Spleen (tissue), 11 donors: ENCODE measurements around the gene RBM39. TPM values are rescaled to one million over a fixed set of nuclear protein-coding genes. Genes with fewer than 3 reads are reported as not detected.

Experiments
- DNase-seq: peaks from one replicate; pipeline ENCODE4 v3.0.0-alpha.2; 2020
- H3K27ac ChIP-seq, 8 donors: fragments of 200-600 bp; sonication (generic) in 7 of 8; 1 replicate in 4 of 8; 2 replicates in 4 of 8; pipeline versions ENCODE4 v1.5.0 to v1.8.0; 2016 to 2021; ENCODE audit warnings: inconsistent platforms in 4 of 8, mild to moderate bottlenecking in 4 of 8, moderate library complexity in 1 of 8
- H3K27me3 ChIP-seq, 7 donors: fragments of 200-600 bp; sonication (generic) in 6 of 7; replicated peaks in 1 of 7; 1 replicate in 4 of 7; 2 replicates in 3 of 7; pipeline versions ENCODE4 v1.5.0 to v1.8.0; 2016 to 2021; ENCODE audit warnings: inconsistent platforms in 3 of 7, mild to moderate bottlenecking in 1 of 7
- H3K36me3 ChIP-seq, 6 donors: fragments of 200-600 bp; sonication (generic) in 5 of 6; 1 replicate in 4 of 6; 2 replicates in 2 of 6; pipeline versions ENCODE4 v1.5.0 to v1.8.0; 2016 to 2021; ENCODE audit warnings: inconsistent platforms in 2 of 6
- H3K4me1 ChIP-seq, 6 donors: fragments of 200-600 bp; sonication (generic) in 5 of 6; 1 replicate in 3 of 6; 2 replicates in 3 of 6; pipeline versions ENCODE4 v1.5.0 to v1.8.0; 2016 to 2021; ENCODE audit warnings: inconsistent platforms in 3 of 6
- H3K4me3 ChIP-seq, 8 donors: fragments of 200-600 bp; sonication (generic) in 7 of 8; 1 replicate in 4 of 8; 2 replicates in 4 of 8; pipeline versions ENCODE4 v1.5.0 to v1.8.0; 2016 to 2021; ENCODE audit warnings: inconsistent platforms in 4 of 8, mild to moderate bottlenecking in 4 of 8, moderate library complexity in 2 of 8
- H3K9me3 ChIP-seq, 8 donors: fragments of 200-600 bp; sonication (generic) in 7 of 8; 1 replicate in 4 of 8; 2 replicates in 4 of 8; pipeline versions ENCODE4 v1.5.0 to v1.8.0; 2016 to 2021; ENCODE audit warnings: inconsistent platforms in 4 of 8
- CTCF ChIP-seq, 11 experiments: fragments of 200-600 bp in 7 of 11; fragments of 450-650 bp in 4 of 11; sonication (generic) in 4 of 11; IDR thresholded peaks in 8 of 11; conservative IDR thresholded peaks in 3 of 11; 1 replicate in 7 of 11; 2 replicates in 4 of 11; pipeline versions ENCODE4 v1.4.0 to v1.8.0; 2016 to 2021; ENCODE audit warnings: antibody characterized with exemption in 11 of 11, inconsistent platforms in 4 of 11, mild to moderate bottlenecking in 1 of 11
- POLR2A ChIP-seq, 3 donors: fragments of 450-650 bp; IDR thresholded peaks; one replicate each; pipeline ENCODE4 v1.5.1; 2017; ENCODE audit warnings: antibody characterized with exemption in 3 of 3, mild to moderate bottlenecking in 1 of 3
- POLR2AphosphoS5 ChIP-seq, 3 donors: sonication (generic); formaldehyde crosslinking; IDR thresholded peaks; one replicate each; pipeline ENCODE4 v1.5.1; 2017; ENCODE audit warnings: antibody characterized with exemption in 3 of 3
- WGBS, 5 donors: extraction: QIAGEN DNeasy Blood & Tissue Kit in 3 of 5; methylation state at CpG; one replicate each; pipeline versions ENCODE4 v1.1.5 to v1.1.7; 2013 to 2018; 5-methylcytosine and 5-hydroxymethylcytosine counted together
- intact Hi-C: fragments of 100-400 bp; cut with DNase I; formaldehyde crosslinking; loops from one replicate; pipeline ENCODE4 v1.15.0; 2023; ENCODE audit warnings: low total_unique reads
- polyA plus RNA-seq, 3 donors: library from polyadenylated mRNA; stranded (reverse); fragments of 200-250 nt; gene quantifications; one replicate each; pipeline ENCODE4 v1.2.1, GENCODE V29; 2013
- total RNA-seq, 7 donors: library from RNA; depleted of rRNA in 3 of 7; stranded (reverse); fragments of >200 nt in 3 of 7; fragmentation: NEBNext Ultra II Directional in 4 of 7; extraction: Animal tissue kit (Norgen Biotek cat#: 25700) in 4 of 7; gene quantifications; one replicate each; pipeline versions ENCODE4 v1.1.0 to v1.2.1, GENCODE V29; 2016 to 2021
- donor health status: healthy with polysubstance abuse.
- donor health status: DM: no; HTN: no; CAD: no; lungs with moderate emphysema.
- donor health status: DM: no; HTN: no; CAD: no.
- donor health status: Bipolar disorder and iron deficiency.
- donor health status: healthy.
- donor health status: DM: no; HTN: no; CAD: no.
- donor health status: DM: yes; HTN: yes; CAD: no.

RBM39 gene
- total and polyA plus RNA-seq, 10 donors = 287 to 649 (median 414) TPM

- Histone ChIP-seq H3K4me3 (peak overlapping the region in 1 of 8 donors; percentile 15), H3K27ac (no peak overlapping the region), H3K27me3 (no peaks in the 10 kb centered on the region), H3K9me3 (no peaks in the 10 kb centered on the region), H3K4me1 (peaks cover 76 to 100% (median 100%) of the 10 kb centered on the region in 6 donors), H3K36me3 (peaks cover 2 to 100% (median 96%) of the 10 kb centered on the region in 6 donors)
- 65 to 84% (median 71%) methylated on average over 4 of the region's 4 CpGs for WGBS, 5 donors
- TF ChIP-seq POLR2A (IDR thresholded peaks at IDR 0.05) = no peak
- no peak for TF ChIP-seq CTCF (IDR thresholded peaks at IDR 0.05 in 8 of 11, conservative IDR thresholded peaks at IDR 0.05 in 3 of 11)
- no peak for TF ChIP-seq POLR2AphosphoS5 (IDR thresholded peaks at IDR 0.05)
- intact Hi-C loops = loop anchor here (10.0 kb wide), 1 partner anchor 150 kb away; no protein-coding TSS in a partner anchor
- no peak for DNase-seq
Observed at GRCh38 chr20:35734777-35735649, 7.0 kb downstream of the RBM39 start.

GRCh38 chr20:35734374-35734773 lies 7.7 kb downstream of the RBM39 start:
- TF ChIP-seq POLR2AphosphoS5 (IDR thresholded peaks at IDR 0.05) = no peak
- TF ChIP-seq POLR2A (IDR thresholded peaks at IDR 0.05) = no peak
- TF ChIP-seq CTCF (IDR thresholded peaks at IDR 0.05 in 8 of 11, conservative IDR thresholded peaks at IDR 0.05 in 3 of 11) = no peak
- DNase-seq = no peak
- H3K36me3 ChIP-seq = peaks cover 8 to 100% (median 98%) of the 10 kb centered on the region in 6 donors
- intact Hi-C loops = loop anchor here (10.0 kb wide), 1 partner anchor 150 kb away; no protein-coding TSS in a partner anchor
- H3K4me3 ChIP-seq = peak overlapping the region in 1 of 8 donors; percentile 15
- H3K4me1 ChIP-seq = peaks cover 76 to 100% (median 100%) of the 10 kb centered on the region in 6 donors
- no peaks in the 10 kb centered on the region for H3K27me3 ChIP-seq
- H3K27ac ChIP-seq = no peak overlapping the region
- H3K9me3 ChIP-seq = no peaks in the 10 kb centered on the region

GRCh38 chr20:35732644-35732982 lies 9.4 kb downstream of the RBM39 start:
- H3K36me3 ChIP-seq = peaks cover 12 to 100% (median 98%) of the 10 kb centered on the region in 6 donors
- H3K27ac ChIP-seq = no peak overlapping the region
- DNase-seq = no peak
- intact Hi-C loops = loop anchor here (10.0 kb wide), 1 partner anchor 152 kb away; no protein-coding TSS in a partner anchor
- whole genome bisulfite sequencing, 5 donors = 31 to 69% (median 59%) methylated on average over 1 of the region's 1 CpG
- no peak overlapping the region for H3K4me3 ChIP-seq
- H3K27me3 ChIP-seq = no peaks in the 10 kb centered on the region
- H3K4me1 ChIP-seq = peaks cover 62 to 99% (median 89%) of the 10 kb centered on the region in 6 donors
- TF ChIP-seq CTCF (IDR thresholded peaks at IDR 0.05 in 8 of 11, conservative IDR thresholded peaks at IDR 0.05 in 3 of 11) (no peak), POLR2AphosphoS5 (IDR thresholded peaks at IDR 0.05) (no peak), POLR2A (IDR thresholded peaks at IDR 0.05) (no peak)
- no peaks in the 10 kb centered on the region for H3K9me3 ChIP-seq
